Ishikawa (cell line): ENCODE data around the gene REEP5.

Experiments used
- CEBPB ChIP-seq: IDR thresholded peaks from 2 replicates; pipeline ENCODE4 v1.6.1; 2012
- CREB1 ChIP-seq: IDR thresholded peaks from 2 replicates; pipeline ENCODE4 v1.6.1; 2012; ENCODE audit warnings: low read depth
- EGR1 ChIP-seq: IDR thresholded peaks from 2 replicates; pipeline ENCODE4 v1.6.1; 2012
- EP300 ChIP-seq: IDR thresholded peaks from 2 replicates; pipeline ENCODE4 v1.6.1; 2012; ENCODE audit warnings: borderline replicate concordance
- MAX ChIP-seq: IDR thresholded peaks from 2 replicates; pipeline ENCODE4 v1.6.1; 2012
- RAD21 ChIP-seq: IDR thresholded peaks from 2 replicates; pipeline ENCODE4 v1.6.1; 2012; ENCODE audit warnings: low read depth
- TAF1 ChIP-seq: IDR thresholded peaks from 2 replicates; pipeline ENCODE4 v1.6.1; 2012; ENCODE audit warnings: low read depth, mild to moderate bottlenecking
- USF1 ChIP-seq: IDR thresholded peaks from 2 replicates; pipeline ENCODE4 v1.6.1; 2012

DNA sequence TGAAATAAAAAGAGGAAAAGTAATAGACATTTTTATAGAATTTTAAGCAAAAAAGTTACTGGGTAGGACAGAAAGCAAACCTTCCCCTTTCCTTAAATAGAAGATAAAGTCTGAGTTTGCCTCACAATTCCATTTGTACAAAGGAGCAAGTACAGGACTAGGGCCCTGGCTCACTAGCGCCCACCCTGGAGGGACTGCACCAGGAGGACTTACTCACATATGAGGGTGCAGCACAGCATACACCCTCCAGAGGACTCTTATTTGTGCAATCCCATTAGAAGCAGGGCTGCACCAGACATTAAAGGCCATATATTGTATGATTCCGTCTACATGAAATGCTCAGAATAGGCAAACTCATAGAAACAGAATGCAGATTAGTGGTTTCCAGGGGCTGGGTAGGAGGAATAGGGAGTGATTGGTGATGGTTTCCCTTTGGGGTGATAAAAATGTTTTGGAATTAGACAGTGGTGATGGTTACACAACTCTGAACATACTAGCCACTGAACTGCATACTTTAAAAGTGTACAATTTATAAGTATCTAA is 4.5 kb downstream of the REEP5 start:
- TF ChIP-seq MAX: no peak
- TF ChIP-seq RAD21: no peak
- TF ChIP-seq USF1: no peak
- TF ChIP-seq EP300: no peak
- no peak for TF ChIP-seq CREB1
- TF ChIP-seq CEBPB: no peak
- no peak for TF ChIP-seq TAF1
- no peak for TF ChIP-seq EGR1
